AG09309 (cell line): ENCODE measurements around the gene GNA12.
"Not testable (repeated sequence)": the region's sequence is repeated elsewhere in the genome, so short reads cannot be mapped to it uniquely, and the experiment has no call there.

Experiments used
- DNase-seq: peaks from one replicate; pipeline ENCODE4 v3.0.0-alpha.2; 2010; ENCODE audit warnings: low read depth
- H3K4me3 ChIP-seq: 2 replicates; pipeline ENCODE4 v1.5.1; 2011; ENCODE audit warnings: mild to moderate bottlenecking, low read depth, low read length, moderate library complexity; ENCODE audit not compliant: control insufficient read depth
- TF ChIP-seq, protein P1 (sequence below): IDR thresholded peaks from 2 replicates; pipeline ENCODE4 v1.5.1; 2011; ENCODE audit warnings: mild to moderate bottlenecking, low read depth, low read length, inconsistent platforms; ENCODE audit not compliant: insufficient read depth, control insufficient read depth; ENCODE audit errors: missing control alignments

The GNA12 gene

DNA sequence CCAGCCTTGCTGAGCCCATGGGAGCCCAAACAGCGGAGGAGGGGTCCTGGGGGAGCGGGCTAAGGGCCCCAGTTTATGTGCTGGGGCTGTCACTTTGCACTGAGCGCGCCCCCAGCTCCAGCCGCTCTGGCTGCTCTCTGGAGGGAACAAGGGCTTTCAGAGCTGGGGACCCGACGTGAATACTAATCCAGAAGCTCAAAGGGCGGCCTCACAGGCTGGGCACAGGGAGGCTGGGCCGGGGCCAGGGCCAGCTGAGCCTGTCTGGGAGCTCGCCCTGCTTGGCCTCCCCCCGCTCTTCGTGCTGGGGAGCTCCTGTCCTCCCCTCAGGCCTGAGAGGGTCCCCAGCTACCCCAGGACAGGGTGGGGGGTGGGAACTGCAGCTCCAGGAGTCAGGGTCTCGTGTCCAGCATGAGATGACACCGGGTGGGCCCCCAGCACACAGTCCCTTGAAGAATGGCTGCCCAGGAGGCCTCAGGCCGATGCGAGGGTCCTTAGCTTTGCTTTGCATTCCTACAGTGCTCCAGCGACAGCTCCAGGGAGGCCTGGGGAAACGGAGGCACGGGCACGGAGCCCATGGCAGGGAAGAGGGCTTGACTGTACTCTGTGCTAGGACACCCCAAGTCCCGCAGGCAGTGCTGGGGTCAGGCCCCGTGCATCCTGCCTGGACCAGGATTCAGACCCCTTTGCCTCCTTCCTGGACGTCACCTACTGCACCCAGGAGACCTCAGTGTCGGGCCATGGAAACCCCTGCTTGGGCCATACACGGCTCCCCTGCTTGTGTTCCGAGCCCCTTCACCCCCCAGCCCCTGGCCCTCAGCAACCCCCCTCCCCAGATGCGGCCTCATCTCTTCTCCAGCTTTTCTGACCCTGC is 161.9 kb downstream of the GNA12 start:
- TF ChIP-seq, protein P1, sequence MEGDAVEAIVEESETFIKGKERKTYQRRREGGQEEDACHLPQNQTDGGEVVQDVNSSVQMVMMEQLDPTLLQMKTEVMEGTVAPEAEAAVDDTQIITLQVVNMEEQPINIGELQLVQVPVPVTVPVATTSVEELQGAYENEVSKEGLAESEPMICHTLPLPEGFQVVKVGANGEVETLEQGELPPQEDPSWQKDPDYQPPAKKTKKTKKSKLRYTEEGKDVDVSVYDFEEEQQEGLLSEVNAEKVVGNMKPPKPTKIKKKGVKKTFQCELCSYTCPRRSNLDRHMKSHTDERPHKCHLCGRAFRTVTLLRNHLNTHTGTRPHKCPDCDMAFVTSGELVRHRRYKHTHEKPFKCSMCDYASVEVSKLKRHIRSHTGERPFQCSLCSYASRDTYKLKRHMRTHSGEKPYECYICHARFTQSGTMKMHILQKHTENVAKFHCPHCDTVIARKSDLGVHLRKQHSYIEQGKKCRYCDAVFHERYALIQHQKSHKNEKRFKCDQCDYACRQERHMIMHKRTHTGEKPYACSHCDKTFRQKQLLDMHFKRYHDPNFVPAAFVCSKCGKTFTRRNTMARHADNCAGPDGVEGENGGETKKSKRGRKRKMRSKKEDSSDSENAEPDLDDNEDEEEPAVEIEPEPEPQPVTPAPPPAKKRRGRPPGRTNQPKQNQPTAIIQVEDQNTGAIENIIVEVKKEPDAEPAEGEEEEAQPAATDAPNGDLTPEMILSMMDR: no peak
- DNase-seq: no peak
- H3K4me3 ChIP-seq: no peak overlapping the region

GRCh38 chr7:2680792-2681490 is 163.2 kb downstream of the GNA12 start:
- TF ChIP-seq, protein P1: peak; percentile 87
- no peak for DNase-seq
- no peak overlapping the region for H3K4me3 ChIP-seq

DNA sequence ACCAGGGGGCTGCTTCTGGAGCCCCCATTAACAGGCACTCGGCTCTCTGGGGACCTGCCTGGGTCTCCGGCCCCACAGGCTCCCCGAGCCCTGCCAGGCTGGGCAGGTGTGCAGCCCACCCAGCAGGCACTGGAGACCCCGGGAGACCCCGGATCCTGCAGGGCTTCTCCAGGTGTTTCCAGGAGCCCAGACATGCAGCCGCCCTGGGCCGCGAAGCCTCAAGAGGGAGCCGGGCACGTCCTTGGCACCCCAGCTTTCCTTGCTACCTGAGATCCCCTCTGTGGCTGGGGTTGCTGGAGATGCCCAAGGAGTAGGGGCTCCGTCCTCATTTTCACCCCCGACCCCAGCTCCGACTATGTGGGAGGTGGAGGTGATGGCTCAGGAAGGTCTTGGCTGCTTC is 163.9 kb downstream of the GNA12 start:
- no peak for DNase-seq
- TF ChIP-seq, protein P1: no peak
- no peak overlapping the region for H3K4me3 ChIP-seq

DNA sequence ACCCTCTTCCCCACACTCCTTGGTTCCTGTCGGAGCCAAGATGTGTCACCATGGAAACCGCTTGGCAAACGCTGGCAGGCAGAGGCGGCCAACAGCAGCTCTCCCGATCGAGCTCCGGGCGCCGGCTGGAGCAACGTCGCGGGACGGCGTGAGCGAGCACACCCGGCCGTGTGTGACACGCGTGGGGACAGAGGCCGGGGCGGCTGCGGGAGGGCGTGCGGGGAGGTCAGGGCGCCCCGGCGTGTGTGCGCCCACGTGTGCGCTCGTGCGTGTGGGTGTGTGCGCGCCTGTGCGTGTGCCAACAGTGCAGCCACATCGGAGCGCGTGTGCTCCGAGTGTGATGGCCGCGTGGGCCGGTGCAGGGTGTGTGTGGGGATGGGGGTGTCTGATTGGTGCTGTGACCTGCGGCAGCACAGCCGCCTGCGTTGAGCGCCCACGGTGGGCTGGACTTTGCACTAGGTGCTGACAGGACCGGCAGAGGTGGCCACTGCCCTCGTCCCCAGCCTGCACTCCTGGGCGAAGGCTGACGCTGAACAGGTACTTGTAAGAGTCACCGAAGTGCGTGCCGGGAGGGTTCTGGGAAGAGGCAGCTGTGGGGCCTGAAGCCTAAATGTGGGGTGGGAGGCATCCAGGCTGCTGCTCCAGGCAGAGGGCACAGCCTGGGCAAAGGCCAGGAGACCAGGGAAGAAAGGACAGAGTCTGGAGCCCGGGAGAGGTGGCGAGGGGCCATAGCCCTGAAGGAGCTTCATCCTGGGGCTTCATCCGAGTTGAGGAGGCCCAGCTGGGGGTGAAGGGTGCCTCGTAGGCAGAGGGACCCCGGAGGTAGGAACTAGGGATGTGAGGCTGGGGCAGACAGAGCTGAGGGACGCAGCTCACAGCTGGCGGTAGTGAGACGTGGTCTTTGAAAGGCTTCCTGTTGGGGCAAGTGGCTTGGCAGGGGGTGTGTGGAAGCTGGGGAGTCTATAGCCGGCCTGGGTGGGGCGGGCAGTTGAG is 164.7 kb downstream of the GNA12 start:
- not testable (repeated sequence) for DNase-seq, H3K4me3 ChIP-seq

DNA sequence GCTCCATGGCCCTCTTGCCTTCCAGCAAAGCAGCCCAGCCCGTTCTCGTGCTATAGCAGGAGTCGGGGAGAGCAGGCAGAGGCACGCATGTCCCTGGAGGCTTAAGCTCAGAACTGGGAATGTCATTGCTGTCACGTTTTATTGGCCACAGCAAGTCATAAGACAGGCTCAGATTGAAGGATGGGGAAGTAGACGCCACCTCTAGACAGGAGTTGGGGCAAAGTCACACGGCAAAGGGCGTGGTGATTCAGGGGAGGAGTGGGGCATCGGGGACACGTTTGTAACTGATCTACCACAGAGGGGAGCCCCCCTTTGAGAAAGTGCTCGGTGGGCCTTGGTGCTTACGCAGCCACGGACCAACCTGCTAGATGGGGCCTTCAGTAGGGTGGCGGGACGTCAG is 165.7 kb downstream of the GNA12 start:
- DNase-seq, H3K4me3 ChIP-seq: not testable (repeated sequence)
